Neural progenitor cell (in vitro differentiated cells): Measurements from ENCODE around the gene CAMK2A. TPM values are rescaled to one million over a fixed set of nuclear protein-coding genes. Genes with fewer than 3 reads are reported as not detected.

Source experiments
- DNase-seq: peaks from one replicate; pipeline ENCODE4 v3.0.0-alpha.2; 2016; ENCODE audit warnings: low spot score
- H2AFZ ChIP-seq: fragments of 200-600 bp; sonication (generic); replicated peaks from 2 replicates; pipeline ENCODE4 v1.6.1; 2016; ENCODE audit warnings: antibody characterized with exemption
- H3F3A ChIP-seq: fragments of 200-600 bp; sonication (generic); 2 replicates; pipeline ENCODE4 v1.6.1; 2016; ENCODE audit warnings: antibody characterized with exemption, low read depth
- H3K27ac ChIP-seq: fragments of 200-600 bp; sonication (generic); 2 replicates; pipeline ENCODE4 v1.5.1; 2016; ENCODE audit warnings: mild to moderate bottlenecking
- H3K27me3 ChIP-seq: fragments of 200-600 bp; sonication (generic); 2 replicates; pipeline ENCODE4 v1.6.1; 2016; ENCODE audit warnings: mild to moderate bottlenecking, moderate library complexity
- H3K36me3 ChIP-seq: fragments of 200-600 bp; sonication (generic); 2 replicates; pipeline ENCODE4 v1.5.1; 2016
- H3K4me1 ChIP-seq: fragments of 200-600 bp; sonication (generic); 2 replicates; pipeline ENCODE4 v1.6.1; 2016; ENCODE audit warnings: mixed run types
- H3K4me2 ChIP-seq: fragments of 200-600 bp; sonication (generic); 2 replicates; pipeline ENCODE4 v1.6.1; 2016
- H3K4me3 ChIP-seq: fragments of 200-600 bp; sonication (generic); 2 replicates; pipeline ENCODE4 v1.5.1; 2016
- H3K79me2 ChIP-seq: fragments of 200-600 bp; sonication (generic); 2 replicates; pipeline ENCODE4 v1.6.1; 2016; ENCODE audit warnings: low read depth
- H3K9ac ChIP-seq: fragments of 200-600 bp; sonication (generic); 2 replicates; pipeline ENCODE4 v1.6.1; 2016
- H3K9me3 ChIP-seq: fragments of 200-600 bp; sonication (generic); 2 replicates; pipeline ENCODE4 v1.5.1; 2016; ENCODE audit warnings: low read depth
- H4K20me1 ChIP-seq: fragments of 200-600 bp; sonication (generic); 2 replicates; pipeline ENCODE4 v1.6.1; 2016; ENCODE audit warnings: low read depth
- H3K27ac Mint-ChIP-seq: 3 replicates; pipeline ENCODE4 v1.8.0; 2021; ENCODE audit warnings: mixed read lengths
- H3K27me3 Mint-ChIP-seq: 2 replicates; pipeline ENCODE4 v1.8.0; 2022; ENCODE audit warnings: low read depth, mild to moderate bottlenecking, inconsistent platforms, moderate library complexity, mixed read lengths; ENCODE audit not compliant: insufficient read depth
- H3K36me3 Mint-ChIP-seq: 3 replicates; pipeline ENCODE4 v1.8.0; 2021; ENCODE audit warnings: mixed read lengths
- H3K4me1 Mint-ChIP-seq: 3 replicates; pipeline ENCODE4 v1.8.0; 2021; ENCODE audit warnings: mixed read lengths
- H3K4me3 Mint-ChIP-seq: 3 replicates; pipeline ENCODE4 v1.8.0; 2021; ENCODE audit warnings: mild to moderate bottlenecking, moderate library complexity, mixed read lengths
- H3K9me3 Mint-ChIP-seq: 3 replicates; pipeline ENCODE4 v1.8.0; 2020; ENCODE audit warnings: mixed read lengths
- EZH2 ChIP-seq: fragments of 200-600 bp; sonication (generic); IDR thresholded peaks from 2 replicates; pipeline ENCODE4 v1.6.1; 2017; ENCODE audit warnings: antibody characterized with exemption, mild to moderate bottlenecking, moderate library complexity
- EZH2phosphoT487 ChIP-seq: fragments of 200-600 bp; sonication (generic); IDR thresholded peaks from 2 replicates; pipeline ENCODE4 v1.6.1; 2017; ENCODE audit warnings: antibody characterized with exemption
- total RNA-seq: library from RNA; depleted of rRNA; stranded (reverse); fragments of >200 nt; gene quantifications from 2 replicates; pipeline ENCODE4 v1.2.3, GENCODE V29; 2015; ENCODE audit warnings: low replicate concordance
- TF ChIP-seq, protein P1 (sequence below): fragments of 200-600 bp; sonication (generic); IDR thresholded peaks from 2 replicates; pipeline ENCODE4 v1.5.1; 2017; ENCODE audit warnings: antibody characterized with exemption, mild to moderate bottlenecking

The CAMK2A gene
- total RNA-seq, 1 donor from 2014 or later = 0.09 TPM

GRCh38 chr5:150264667-150265603 lies 24.6 kb downstream of the CAMK2A start:
- Mint-ChIP-seq H3K9me3 (no peaks in the 10 kb centered on the region), H3K36me3 (no peaks in the 10 kb centered on the region), H3K27ac (peak overlapping the region; percentile 86), H3K27me3 (peaks cover 6% of the 10 kb centered on the region), H3K4me3 (peak overlapping the region; percentile 2), H3K4me1 (peaks cover 30% of the 10 kb centered on the region)
- H3F3A ChIP-seq = no peaks in the 10 kb centered on the region
- no peak overlapping the region for H3K9ac ChIP-seq
- H2AFZ ChIP-seq = peak overlapping the region; percentile 10
- H3K9me3 ChIP-seq = no peaks in the 10 kb centered on the region
- DNase-seq = no peak
- no peak for TF ChIP-seq EZH2phosphoT487
- no peak for TF ChIP-seq EZH2
- TF ChIP-seq, protein P1, sequence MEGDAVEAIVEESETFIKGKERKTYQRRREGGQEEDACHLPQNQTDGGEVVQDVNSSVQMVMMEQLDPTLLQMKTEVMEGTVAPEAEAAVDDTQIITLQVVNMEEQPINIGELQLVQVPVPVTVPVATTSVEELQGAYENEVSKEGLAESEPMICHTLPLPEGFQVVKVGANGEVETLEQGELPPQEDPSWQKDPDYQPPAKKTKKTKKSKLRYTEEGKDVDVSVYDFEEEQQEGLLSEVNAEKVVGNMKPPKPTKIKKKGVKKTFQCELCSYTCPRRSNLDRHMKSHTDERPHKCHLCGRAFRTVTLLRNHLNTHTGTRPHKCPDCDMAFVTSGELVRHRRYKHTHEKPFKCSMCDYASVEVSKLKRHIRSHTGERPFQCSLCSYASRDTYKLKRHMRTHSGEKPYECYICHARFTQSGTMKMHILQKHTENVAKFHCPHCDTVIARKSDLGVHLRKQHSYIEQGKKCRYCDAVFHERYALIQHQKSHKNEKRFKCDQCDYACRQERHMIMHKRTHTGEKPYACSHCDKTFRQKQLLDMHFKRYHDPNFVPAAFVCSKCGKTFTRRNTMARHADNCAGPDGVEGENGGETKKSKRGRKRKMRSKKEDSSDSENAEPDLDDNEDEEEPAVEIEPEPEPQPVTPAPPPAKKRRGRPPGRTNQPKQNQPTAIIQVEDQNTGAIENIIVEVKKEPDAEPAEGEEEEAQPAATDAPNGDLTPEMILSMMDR = no peak
- no peaks in the 10 kb centered on the region for H4K20me1 ChIP-seq
- peaks cover 12% of the 10 kb centered on the region for H3K4me1 ChIP-seq
- no peak overlapping the region for H3K27ac ChIP-seq
- H3K36me3 ChIP-seq = no peaks in the 10 kb centered on the region
- no peaks in the 10 kb centered on the region for H3K27me3 ChIP-seq
- H3K4me2 ChIP-seq = no peak overlapping the region
- H3K79me2 ChIP-seq = no peaks in the 10 kb centered on the region
- no peak overlapping the region for H3K4me3 ChIP-seq

GRCh38 chr5:150263801-150264621 lies 25.6 kb downstream of the CAMK2A start:
- Mint-ChIP-seq H3K27me3 (peaks cover 6% of the 10 kb centered on the region), H3K27ac (no peak overlapping the region), H3K9me3 (no peaks in the 10 kb centered on the region), H3K4me3 (no peak overlapping the region), H3K4me1 (peaks cover 29% of the 10 kb centered on the region), H3K36me3 (no peaks in the 10 kb centered on the region)
- Histone ChIP-seq H4K20me1 (no peaks in the 10 kb centered on the region), H3K36me3 (no peaks in the 10 kb centered on the region), H3K4me2 (peak overlapping the region; percentile 20), H3K4me1 (peaks cover 12% of the 10 kb centered on the region), H3F3A (no peaks in the 10 kb centered on the region), H3K9me3 (no peaks in the 10 kb centered on the region), H3K27ac (no peak overlapping the region), H3K27me3 (no peaks in the 10 kb centered on the region), H3K4me3 (no peak overlapping the region), H3K79me2 (no peaks in the 10 kb centered on the region), H2AFZ (peak overlapping the region; percentile 71), H3K9ac (no peak overlapping the region)
- DNase-seq = no peak
- TF ChIP-seq EZH2phosphoT487 = no peak
- no peak for TF ChIP-seq EZH2
- TF ChIP-seq, protein P1 = no peak

DNA sequence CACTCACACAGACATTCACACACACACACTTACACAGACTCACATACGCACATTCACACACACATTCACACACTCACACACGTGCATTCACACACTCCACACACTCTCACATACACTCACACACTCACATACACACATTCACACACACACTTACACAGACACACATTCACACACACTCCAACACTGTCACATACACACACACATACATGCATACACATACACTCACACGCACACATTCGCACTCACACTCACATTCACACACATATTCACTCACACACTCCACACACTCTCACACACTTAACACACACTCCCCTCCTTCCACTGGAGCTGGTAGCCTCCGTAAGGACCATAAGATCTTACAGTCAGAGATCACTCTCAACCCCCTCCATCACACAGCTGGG lies 26.2 kb downstream of the CAMK2A start:
- H3K27me3 Mint-ChIP-seq = peaks cover 6% of the 10 kb centered on the region
- no peak for DNase-seq
- no peak overlapping the region for H3K4me3 ChIP-seq
- no peaks in the 10 kb centered on the region for H3K36me3 Mint-ChIP-seq
- H3K4me3 Mint-ChIP-seq = no peak overlapping the region
- no peaks in the 10 kb centered on the region for H4K20me1 ChIP-seq
- no peaks in the 10 kb centered on the region for H3K36me3 ChIP-seq
- H3K4me1 ChIP-seq = peaks cover 12% of the 10 kb centered on the region
- no peak overlapping the region for H3K27ac Mint-ChIP-seq
- no peaks in the 10 kb centered on the region for H3K9me3 Mint-ChIP-seq
- TF ChIP-seq EZH2phosphoT487 (no peak), EZH2 (no peak)
- TF ChIP-seq, protein P1 = no peak
- H3K4me1 Mint-ChIP-seq = peaks cover 32% of the 10 kb centered on the region
- H3K27me3 ChIP-seq = no peaks in the 10 kb centered on the region
- H2AFZ ChIP-seq = peak overlapping the region; percentile 71
- no peaks in the 10 kb centered on the region for H3K79me2 ChIP-seq
- H3K4me2 ChIP-seq = peak overlapping the region; percentile 20
- H3K9ac ChIP-seq = no peak overlapping the region
- H3K9me3 ChIP-seq = no peaks in the 10 kb centered on the region
- no peaks in the 10 kb centered on the region for H3F3A ChIP-seq
- no peak overlapping the region for H3K27ac ChIP-seq
